NCI-H69 (cell line): ENCODE measurements around the gene NELFE.

Experiments
- DNase-seq: peaks from one replicate; lab custom pipeline; 2025; lab: John Stamatoyannopoulos, UW

Gene NELFE

DNA sequence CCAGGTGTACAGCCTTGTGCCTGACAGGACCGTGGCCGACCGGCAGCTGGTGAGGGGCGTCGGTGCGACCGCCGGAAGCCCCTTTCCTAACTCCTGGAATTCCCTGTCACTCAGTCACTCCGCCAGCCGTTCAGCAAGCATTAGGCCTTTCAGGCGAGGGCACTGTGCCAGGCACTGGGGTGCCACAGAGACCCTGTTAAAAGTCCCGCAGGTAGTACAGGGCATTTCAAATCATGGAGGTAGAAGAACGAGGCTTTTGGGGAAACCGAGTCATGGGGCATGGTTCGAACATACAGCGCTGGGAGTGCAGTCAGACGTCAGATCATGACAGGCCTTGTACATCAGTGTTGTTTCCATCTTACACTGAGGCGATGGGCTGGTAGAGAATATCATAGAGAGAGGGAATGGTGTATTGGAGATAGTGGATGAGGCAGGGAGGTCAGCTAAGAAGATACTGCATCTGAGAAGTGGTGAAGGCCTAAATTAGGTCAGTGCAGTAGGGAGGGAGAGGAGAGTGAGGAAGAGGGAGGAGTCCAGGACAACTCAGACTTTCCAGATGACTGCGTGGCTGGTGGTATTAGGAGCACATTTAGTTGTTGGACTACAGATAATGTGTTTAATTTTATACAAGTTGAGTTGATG, 14.1 kb upstream of the NELFE start:
- no peak for DNase-seq

DNA sequence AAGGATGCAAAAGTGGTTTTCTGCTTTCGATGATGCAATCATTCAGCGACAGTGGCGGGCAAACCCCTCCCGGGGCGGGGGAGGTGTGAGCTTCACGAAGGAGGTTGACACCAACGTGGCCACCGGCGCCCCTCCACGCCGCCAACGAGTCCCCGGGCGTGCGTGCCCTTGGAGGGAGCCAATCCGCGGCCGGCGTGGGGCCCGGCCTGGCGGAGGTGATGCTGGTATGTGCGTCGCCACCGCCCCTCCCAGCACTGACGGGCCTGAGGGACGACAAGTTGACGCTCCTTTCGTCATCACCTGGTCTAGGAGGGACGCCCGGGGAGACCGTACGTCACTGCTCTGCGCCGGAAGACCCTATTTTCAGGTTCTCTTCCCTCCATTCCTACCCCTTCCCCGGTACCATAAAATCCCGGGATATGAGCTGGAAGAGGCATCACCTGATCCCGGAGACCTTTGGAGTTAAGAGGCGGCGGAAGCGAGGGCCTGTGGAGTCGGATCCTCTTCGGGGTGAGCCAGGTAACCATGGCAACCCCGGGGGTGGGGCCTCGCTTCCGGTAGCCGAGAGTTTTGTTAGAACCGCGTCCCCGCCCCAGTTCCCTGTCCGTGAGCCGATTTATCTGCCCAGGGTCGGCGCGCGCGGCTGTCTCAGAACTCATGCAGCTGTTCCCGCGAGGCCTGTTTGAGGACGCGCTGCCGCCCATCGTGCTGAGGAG, 13.4 kb upstream of the NELFE start, which contains the start of gene DXO:
DXO (minus strand) TSS at position 146 of the 716 bp plus-strand sequence. CDS start 463 bp downstream, outside the sequence.
- peak; percentile 100 for DNase-seq

DNA sequence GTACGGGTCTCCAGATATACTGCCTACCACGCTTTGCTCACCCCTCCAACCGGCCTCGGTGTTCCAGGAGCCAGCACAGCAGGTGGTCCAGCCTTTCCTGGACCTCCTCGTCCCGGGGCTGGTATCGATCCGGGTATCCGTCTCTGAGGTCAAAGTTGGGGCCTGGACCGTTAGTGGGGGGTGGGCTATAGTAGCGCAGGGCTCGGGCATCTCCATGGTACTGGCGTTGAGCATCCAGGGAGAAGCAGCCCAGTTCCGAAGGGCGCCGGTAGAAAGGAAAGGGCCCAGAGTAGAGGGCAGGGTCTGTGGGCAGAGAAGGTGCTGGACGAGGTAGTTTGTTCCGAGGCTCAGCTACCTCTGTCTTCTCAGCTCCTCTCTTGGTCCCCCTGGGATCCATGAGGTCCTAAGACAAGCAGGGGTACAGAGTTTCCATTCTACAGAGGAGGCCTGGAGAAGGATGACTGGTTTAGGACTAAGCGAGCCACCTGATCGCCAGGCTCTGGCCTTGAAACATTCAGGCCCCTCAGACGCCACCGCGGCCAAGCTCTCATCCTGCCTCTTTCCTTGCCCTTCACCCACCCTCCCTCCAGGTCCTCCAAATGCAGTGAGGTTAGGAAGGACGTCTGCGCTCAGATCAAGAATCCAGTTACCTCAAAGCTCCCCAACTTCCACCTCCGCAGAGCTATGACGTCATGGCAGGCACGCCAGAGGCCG, 12.7 kb upstream of the NELFE start:
- DNase-seq, result peak; percentile 74

DNA sequence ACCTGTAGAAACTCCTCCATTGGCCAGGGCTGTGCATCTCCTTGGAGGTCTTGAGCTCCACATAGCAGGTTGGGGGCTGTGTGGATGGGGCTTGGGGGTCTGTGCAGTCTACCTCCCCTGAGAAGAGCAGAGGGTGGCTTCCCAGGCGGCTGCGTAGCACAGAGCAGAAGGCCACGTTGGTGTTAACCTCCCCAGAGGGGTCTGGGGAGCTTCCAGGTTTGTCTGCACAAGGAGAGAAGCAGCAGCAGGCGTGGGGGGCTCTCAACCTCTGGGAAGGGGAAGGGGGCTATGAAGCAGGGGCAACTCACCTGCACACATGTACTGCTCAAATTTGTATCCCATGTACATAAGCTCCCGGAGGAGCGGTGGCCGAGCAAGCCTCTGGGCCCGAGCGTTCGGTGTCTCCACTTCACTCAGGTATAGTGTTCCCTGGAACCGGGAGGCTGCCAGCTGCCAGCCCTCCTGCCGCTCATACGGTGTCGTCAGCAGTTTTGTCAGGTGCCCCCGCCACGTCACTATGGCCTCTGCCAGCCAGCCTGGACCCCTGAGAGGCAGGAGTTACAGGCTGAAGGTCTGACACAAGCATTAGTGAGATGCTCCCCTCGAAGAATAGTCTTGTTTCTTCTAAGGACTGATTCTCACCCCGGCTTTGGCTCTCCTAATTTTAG, 12.0 kb upstream of the NELFE start:
- peak; percentile 79 for DNase-seq

DNA sequence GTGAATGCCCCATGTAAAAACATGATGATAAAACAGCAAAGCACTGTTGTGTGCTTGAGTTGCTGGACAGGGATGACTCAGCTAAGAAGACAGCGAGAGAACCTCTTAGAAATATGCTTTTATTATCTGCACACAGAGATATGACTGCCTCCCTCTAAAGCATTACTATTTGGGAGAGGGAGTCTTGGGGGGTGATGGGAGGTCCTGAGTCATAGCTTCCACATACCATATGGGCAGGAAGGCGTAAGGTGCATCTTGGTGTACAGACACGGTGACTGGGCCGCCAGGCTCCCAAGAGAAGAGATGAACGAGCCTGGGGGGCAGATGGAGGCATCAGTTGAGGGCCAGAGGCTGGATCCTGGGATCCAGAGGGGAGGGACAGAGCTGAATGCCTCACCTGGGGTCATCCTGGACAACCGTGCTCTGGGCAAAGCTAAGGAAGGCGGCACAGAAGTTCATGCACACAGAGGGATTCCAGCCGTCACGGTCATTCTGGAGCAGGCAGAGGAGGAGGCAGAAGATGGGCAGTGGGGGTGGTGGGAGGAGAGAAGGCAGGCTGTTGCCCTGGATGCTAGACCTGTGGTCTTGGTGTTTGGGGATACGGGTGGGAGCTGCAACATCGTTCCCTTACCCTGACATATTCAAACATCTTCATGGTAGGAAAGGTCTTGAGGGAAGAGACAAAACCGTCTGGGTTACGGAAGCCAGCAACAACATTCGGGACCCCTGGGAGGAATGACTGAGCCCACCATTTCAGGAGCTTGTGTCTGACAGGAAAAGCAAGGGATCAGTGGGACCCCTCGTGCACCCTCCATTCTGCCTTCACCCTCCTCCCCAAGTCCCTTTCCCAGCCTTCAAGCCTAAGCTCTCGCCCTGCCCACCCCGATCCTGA, 11.2 kb upstream of the NELFE start:
- no peak for DNase-seq

DNA sequence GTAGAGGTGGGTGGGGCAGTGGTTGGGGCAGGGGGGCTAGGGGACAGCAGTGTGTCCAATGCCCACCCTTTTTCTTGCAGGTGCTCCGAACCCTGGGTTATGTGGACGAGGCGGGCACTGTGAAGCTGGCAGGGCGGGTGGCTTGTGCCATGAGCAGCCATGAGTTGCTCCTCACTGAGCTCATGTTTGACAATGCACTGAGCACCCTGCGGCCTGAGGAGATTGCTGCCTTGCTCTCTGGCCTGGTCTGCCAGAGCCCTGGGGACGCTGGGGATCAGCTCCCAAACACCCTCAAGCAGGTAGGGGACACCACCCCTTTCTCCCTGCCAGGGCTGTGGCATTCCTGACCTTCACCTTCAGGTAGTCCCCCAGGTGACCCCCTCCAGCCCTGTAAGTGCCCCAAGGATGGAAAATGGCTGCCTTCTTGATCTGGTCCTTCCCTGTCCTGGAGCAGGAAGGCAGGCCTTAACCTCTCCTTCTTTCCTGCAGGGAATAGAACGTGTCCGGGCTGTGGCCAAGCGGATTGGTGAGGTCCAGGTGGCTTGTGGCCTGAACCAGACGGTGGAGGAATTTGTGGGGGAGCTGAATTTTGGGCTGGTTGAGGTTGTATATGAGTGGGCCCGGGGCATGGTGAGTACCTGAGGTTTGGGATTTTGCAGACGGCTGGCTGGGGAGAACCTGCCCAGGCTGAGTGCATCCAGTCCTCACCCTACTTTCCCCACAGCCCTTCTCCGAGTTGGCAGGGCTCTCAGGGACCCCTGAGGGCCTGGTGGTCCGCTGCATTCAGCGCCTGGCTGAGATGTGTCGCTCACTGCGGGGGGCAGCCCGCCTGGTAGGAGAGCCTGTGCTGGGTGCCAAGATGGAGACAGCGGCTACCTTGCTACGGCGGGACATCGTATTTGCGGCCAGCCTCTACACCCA, 10.3 kb upstream of the NELFE start:
- DNase-seq, result no peak

DNA sequence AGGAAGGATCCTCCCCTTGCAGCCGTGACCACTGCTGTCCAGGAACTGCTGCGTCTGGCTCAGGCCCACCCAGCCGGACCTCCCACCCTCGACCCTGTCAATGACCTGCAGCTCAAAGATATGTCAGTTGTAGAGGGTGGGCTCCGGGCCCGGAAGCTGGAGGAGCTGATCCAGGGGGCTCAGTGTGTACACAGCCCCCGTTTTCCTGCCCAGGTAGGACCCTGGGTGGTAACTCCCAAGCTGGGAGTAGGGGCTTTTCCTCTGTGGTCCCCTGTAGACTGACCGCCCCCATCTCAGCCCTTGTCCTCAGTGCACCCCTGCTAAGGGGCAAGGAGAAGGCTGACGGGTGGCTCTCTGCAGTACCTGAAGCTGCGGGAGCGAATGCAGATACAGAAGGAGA, 9.6 kb upstream of the NELFE start:
- DNase-seq, result no peak

DNA sequence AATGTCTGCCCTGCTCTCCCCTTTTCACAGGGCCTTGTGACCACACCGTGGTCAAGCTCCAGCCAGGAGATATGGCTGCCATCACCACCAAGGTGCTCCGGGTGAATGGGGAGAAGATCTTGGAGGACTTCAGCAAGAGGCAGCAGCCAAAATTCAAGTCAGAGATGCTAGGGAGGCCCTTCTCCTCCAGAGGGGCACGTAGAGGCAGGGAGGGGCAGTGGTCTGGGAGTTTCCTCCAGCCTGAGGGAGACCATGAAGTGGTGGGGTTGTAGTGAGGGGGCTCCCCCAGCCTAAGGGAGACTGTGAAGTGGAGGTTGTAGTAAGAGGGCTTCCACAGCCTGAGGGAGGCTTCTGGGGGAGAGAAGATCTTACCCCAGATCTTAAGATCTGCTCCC, 9.2 kb upstream of the NELFE start:
- no peak for DNase-seq

DNA sequence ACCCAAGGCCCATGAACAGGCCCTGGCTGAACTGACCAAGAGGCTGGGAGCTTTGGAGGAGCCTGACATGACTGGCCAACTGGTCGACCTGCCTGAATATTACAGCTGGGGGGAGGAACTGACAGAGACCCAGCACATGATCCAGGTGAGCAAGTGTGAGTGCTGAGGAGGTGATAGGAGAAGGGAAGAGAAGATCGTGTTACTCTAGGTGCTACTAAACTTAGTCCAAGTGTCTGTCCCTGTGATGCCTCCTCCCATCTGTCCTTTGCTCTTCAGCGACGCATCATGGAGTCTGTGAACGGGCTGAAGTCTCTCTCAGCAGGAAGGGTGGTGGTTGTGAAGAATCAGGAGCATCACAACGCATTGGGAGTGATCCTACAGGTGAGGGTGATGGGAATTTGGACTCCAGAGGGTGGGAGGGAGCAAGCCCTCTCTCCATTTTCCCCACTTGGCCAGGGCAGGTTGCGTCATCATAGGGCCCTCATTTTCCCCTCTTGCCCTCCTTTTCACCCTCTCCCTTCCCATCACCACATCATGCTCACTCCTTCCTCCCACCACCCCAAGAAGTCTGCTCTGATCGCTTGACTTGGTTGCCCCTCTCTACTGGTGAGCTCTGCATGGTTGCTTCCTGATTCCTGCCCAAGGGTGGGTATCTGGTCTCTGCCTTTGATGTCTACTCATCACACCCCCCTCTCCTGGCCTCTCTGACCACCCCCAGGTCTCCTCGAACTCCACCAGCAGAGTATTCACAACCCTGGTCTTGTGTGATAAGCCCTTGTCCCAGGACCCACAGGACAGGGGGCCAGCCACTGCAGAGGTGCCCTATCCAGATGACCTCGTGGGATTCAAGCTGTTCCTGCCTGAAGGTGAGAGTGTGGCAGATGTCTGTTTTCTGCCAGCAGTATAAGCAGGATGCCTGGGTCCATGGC, 8.5 kb upstream of the NELFE start:
- no peak for DNase-seq

DNA sequence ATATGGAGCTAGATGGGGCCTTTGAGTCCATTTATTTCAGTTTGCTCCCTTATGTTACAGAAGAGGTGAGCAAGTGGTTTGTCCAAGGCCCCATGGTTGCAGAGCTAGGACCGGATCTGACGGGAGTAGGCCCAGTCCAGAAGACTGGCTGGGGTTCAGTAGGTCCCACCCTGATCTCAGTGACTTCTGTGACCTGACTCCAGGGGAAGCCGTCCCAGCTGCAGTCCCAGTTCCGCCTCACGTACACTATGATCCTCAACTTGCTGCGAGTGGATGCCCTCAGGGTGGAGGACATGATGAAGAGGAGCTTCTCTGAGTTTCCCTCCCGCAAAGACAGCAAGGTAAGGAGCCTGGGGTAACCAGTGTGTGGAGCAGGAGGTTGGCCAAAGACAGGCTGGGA, 7.7 kb upstream of the NELFE start:
- no peak for DNase-seq

DNA sequence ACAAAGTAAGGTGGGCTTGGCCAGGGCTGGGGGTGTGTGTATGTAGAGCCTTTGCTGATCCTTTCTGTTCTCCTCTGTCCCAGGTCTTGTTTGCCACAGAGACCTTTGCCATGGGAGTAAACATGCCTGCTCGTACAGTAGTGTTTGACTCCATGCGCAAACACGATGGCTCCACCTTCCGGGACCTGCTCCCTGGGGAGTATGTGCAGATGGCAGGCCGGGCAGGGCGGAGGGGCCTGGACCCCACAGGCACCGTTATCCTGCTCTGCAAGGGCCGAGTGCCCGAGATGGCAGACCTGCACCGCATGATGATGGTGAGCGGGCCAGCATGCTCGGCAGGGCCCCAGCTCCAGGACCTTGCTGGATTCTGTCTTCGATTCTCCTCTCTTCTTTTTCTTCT, 6.9 kb upstream of the NELFE start:
- DNase-seq, result no peak

DNA sequence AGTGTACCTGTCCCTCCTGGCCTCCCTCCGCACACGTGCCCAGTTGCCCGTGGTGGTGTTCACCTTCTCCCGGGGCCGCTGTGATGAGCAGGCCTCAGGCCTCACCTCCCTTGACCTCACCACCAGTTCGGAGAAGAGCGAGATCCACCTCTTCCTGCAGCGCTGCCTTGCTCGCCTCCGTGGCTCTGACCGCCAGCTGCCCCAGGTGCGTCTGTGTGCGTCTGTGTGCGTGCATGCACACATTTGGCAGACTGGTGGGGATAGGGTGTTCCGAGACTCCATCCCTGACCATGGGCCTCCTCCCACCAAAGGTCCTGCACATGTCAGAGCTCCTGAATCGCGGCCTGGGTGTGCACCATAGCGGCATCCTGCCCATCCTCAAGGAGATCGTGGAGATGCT, 5.2 kb upstream of the NELFE start:
- DNase-seq, result no peak

DNA sequence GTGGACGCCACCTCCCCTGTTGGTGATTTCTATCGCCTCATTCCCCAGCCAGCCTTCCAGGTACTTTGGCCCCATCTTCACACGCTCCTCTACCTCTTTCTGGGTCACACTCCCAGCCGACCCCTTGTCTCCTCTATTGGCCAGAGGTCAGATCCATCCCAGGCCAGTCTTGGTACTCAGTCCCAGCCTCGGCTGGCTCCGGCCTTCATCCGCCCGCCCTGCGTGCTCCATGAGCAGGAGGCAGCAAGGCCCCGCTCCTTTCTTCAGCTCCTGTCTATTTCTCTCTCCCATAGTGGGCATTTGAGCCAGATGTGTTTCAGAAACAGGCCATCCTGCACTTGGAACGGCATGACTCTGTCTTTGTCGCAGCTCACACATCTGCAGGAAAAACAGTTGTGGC, 2.8 kb upstream of the NELFE start:
- no peak for DNase-seq

DNA sequence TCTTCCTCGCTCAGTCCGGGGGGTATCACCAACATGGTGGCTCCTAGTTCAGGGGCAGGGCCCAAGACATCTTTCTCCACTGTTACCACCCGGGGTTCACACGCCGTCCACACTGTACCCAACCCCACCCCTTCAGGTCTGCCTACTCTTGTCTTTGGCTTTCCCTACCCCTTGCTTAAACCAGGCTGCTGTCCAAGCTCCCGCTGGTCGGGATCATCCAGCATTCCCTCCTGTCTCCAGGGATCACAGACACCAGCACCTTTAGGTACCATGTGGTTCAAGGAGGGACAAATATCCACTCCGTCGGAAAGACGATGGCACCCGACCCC, 395 bp downstream of the NELFE start:
- no peak for DNase-seq

DNA sequence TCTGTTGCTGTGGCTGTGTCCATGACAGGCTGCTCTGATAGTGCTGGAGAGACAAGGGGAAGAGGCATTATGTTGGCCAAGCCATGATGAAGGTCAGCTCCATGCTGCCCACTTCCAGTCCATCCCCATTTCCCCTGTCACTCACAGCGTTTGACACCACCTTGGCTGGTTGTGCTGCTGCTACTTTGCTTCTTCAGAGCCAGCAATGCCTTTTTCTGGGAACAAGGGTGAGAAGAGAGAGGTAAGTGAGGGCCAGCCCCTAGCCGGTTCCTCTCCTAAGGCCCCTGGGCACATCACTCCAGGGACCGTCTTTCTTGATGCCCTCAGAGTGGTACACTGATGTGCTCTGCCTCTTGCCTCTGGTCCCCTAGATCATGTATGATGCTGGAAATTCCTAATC, 2.0 kb downstream of the NELFE start:
- no peak for DNase-seq

DNA sequence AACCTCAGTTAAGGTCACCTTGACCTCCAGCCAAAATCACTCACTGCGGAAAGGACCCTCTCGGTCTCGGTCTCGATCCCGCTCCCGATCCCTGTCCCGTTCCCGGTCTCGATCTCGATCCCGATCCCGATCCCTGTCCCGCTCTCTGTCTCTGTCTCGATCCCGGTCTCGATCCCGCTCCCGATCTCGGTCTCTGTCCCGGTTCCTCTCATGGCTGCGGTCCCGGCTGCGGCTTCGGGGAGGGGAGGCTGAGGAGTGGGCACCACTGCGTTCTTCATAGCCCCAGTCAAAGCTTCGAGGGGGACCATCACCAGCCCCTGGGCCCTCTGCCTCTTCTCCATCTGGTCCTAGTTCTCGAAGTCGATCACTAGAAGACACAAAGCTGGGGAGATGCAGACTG, 4.3 kb downstream of the NELFE start:
- DNase-seq, result no peak

DNA sequence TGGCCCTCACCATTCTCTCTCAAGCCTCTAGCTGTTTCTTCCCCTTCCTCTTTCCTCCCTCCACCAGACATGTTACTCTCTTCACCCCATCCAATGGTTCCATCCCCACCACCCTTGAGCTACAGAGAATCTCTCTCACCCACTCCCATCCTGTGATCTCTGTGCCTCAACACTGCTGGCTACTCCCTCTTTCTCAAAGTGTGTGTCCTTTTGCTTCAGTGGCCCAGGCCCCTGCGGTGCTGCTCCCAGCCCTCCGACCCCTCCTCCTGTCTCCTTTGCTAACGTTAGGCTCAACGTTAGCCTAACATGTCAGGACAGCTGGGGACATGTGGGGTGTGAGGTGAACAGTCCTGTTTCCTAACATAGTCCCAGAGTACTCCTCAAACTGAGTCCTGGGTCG, 5.9 kb downstream of the NELFE start:
- no peak for DNase-seq

DNA sequence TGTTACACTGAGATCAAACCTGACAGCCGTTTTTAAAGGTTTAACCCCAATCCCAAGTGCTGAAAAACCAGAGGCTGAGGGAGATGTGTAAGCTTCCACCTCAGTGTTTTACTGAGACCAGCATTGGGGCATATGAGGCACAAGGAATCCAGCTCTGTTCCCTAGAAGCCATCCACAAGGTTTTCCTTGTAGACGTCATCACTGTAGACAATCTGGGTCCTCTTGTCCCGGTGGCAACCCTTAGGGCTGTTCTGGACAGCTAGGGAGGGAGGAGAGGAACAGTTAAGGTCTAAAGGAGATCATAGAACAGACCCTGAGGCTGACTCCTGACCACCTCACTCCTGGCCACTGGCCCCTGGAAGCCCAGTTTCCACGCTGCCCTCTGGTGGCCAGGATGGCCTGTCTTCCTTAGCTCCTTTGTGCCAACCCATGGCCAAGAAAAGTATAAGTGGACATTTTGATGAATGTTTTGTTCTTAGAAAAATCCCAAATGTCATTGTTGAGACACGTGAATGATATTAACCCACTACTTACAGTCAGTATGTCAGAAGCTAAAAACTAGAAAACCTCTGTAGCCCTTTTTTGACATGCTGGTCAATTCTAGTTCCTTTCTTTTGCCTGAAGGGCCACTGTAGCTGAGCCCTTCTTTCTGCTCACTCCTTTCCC, 6.5 kb downstream of the NELFE start:
- DNase-seq, result peak; percentile 59

DNA sequence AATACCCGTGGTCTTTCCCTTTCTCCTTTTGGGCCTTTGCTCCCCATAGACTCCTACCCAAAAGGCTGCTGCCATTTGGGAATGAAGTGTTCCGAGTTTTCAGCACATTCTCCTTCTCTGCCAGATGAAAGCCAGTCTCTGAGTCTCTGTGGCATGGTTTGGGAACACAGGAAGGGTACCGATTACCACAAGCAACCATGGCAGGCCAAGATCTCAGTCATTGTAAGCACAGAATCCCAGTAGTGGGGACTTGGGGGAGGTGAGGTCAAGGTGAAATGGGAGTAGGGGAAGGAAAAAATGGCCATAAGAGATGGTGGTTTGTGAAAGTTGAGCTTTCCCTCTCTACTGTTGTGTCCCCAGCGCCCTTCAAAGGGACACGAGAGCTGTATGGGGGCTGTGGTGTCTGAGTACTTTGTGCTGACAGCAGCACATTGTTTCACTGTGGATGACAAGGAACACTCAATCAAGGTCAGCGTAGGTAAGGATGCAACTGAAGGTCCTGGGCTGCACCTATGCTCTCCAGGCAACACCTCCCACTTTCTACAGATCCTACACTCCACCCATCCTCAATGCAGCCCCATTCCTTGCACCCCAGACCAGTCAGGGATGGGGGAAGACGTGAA, 8.7 kb downstream of the NELFE start:
- no peak for DNase-seq
